ENCODE data around the gene ATP1B1.

GRCh38 chr1:169105434-169106094 is 926 bp upstream of the ATP1B1 start:
- TF ChIP-seq CTCF (optimal IDR thresholded peaks at IDR 0.05 in 1 of 3, IDR thresholded peaks at IDR 0.05 in 1 of 3, conservative IDR thresholded peaks at IDR 0.05 in 1 of 3; ENCODE audit: extremely low read depth in 1 of 3, insufficient read depth in 2 of 3, low read length in 3 of 3) (no peak), EZH2 (IDR thresholded peaks at IDR 0.05; ENCODE audit: low read length) (no peak)
